Peyer's patch (tissue), 4 donors: Measurements from ENCODE around the gene DRG2.

ENCODE experiments used
- POLR2A ChIP-seq, 2 donors: fragments of 450-650 bp; IDR thresholded peaks; one replicate each; pipeline ENCODE4 v1.5.1; 2017; ENCODE audit warnings: antibody characterized with exemption in 2 of 2, mild to moderate bottlenecking in 2 of 2, moderate library complexity in 2 of 2
- TF ChIP-seq, protein P1 (sequence below), 6 experiments: fragments of 450-650 bp in 4 of 6; fragments of 200-600 bp in 2 of 6; sonication (generic) in 1 of 6; IDR thresholded peaks; one replicate each; pipeline ENCODE4 v1.5.1; 2017 to 2019; ENCODE audit warnings: antibody characterized with exemption in 6 of 6, mild to moderate bottlenecking in 3 of 6, moderate library complexity in 1 of 6

DNA sequence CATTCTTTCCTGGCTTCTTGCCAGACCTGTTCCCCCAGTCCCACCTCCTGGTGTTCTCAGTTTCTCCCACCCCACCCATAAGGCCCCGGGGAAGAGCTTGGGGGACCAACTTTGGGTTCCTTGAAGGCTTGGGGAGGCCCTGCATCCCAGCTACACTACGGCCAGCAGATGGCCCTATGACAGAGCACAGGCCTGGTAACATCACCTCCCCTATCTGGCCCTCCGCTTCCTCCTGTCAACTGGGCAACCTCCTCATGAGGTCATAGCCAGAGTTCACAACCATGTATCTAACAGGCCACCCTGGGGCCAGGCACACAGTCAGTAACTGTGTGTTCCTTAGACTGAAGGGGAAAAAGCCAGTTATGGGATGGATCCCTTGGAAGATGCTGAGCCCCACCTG, 52.2 kb downstream of the DRG2 start:
- TF ChIP-seq, protein P1, sequence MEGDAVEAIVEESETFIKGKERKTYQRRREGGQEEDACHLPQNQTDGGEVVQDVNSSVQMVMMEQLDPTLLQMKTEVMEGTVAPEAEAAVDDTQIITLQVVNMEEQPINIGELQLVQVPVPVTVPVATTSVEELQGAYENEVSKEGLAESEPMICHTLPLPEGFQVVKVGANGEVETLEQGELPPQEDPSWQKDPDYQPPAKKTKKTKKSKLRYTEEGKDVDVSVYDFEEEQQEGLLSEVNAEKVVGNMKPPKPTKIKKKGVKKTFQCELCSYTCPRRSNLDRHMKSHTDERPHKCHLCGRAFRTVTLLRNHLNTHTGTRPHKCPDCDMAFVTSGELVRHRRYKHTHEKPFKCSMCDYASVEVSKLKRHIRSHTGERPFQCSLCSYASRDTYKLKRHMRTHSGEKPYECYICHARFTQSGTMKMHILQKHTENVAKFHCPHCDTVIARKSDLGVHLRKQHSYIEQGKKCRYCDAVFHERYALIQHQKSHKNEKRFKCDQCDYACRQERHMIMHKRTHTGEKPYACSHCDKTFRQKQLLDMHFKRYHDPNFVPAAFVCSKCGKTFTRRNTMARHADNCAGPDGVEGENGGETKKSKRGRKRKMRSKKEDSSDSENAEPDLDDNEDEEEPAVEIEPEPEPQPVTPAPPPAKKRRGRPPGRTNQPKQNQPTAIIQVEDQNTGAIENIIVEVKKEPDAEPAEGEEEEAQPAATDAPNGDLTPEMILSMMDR (IDR thresholded peaks at IDR 0.05): no peak
- no peak for TF ChIP-seq POLR2A (IDR thresholded peaks at IDR 0.05)
